ENCODE data around the gene AOPEP.
"Not testable (repeated sequence)": the region's sequence is repeated elsewhere in the genome, so short reads cannot be mapped to it uniquely, and the experiment has no call there.

AOPEP gene

DNA sequence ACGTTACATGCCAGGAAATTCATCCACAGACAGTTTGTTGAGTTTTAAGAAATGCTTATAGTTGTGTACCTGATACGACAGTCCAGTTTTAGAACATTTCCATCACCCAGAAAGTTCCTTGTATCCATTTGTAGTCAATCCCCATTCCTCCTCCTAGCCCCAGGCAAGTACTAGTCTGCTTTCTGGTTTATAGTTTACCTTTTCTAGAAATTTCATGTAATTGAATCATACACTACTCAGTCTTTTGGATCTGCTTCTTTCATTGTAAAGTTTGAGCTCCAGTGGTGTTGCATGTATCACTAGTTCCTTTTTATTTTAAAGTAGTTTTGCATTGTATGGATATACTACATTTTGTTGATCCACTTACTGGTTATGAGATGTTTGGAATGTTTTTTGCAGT lies 291.2 kb downstream of the AOPEP start:
- Mint-ChIP-seq H3K27me3 (no peaks in the 10 kb centered on the region), H3K9me3 (no peaks in the 10 kb centered on the region), H3K4me3 (no peak overlapping the region), H3K27ac (no peak overlapping the region), H3K4me1 (ENCODE audit: low read depth in 2 of 2) (peaks cover 0 to 1% of the 10 kb centered on the region in 2 donors), H3K36me3 (ENCODE audit: insufficient read depth) (peaks cover 3% of the 10 kb centered on the region)
- no peak for DNase-seq
- ATAC-seq (replicated peaks): no peak

DNA sequence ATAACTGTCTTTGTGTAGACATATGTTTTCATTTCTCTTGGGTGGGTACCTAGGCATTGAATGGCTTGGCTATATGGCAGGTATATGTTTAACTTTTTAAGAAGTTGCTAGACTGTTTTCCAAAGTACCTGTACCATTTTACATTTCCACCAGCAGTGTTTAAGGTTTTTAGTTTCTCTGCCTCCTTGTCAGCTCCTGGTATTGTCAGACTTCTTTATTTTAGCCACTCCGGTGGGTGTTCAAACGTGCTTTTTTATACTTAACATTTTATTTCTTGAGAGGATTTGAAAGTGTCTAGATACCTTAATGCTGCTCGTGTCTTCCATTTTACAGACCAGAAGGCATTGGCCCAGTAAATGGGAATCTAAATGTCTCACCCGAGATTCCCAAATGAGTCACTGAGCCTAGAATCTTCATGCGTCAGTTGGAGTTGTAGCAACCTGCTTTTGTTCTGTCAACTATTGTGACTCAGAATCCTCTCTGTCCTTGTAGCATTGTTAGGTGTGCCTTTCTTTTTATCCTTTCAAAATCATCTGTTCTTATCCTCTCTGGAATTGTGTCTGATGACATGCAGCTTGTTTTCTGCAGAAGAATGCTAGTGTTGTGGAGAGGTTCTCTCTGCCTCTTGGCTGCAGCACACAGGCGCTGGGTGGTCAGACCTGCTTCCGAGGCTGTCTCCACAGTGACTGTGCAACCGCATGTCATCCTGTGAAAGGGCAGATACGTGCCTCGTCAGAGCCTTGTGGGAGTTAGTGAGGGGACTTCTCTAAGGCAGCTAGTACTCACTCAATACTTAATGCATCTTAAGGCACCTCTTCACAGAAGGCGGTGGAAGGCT lies 291.8 kb downstream of the AOPEP start:
- H3K27ac Mint-ChIP-seq: no peak overlapping the region
- H3K4me1 Mint-ChIP-seq (ENCODE audit: low read depth in 2 of 2): peaks cover 0 to 1% of the 10 kb centered on the region in 2 donors
- peaks cover 3% of the 10 kb centered on the region for H3K36me3 Mint-ChIP-seq (ENCODE audit: insufficient read depth)
- no peak overlapping the region for H3K4me3 Mint-ChIP-seq
- H3K27me3 Mint-ChIP-seq: no peaks in the 10 kb centered on the region
- no peaks in the 10 kb centered on the region for H3K9me3 Mint-ChIP-seq
- DNase-seq: no peak
- ATAC-seq (replicated peaks): no peak

DNA sequence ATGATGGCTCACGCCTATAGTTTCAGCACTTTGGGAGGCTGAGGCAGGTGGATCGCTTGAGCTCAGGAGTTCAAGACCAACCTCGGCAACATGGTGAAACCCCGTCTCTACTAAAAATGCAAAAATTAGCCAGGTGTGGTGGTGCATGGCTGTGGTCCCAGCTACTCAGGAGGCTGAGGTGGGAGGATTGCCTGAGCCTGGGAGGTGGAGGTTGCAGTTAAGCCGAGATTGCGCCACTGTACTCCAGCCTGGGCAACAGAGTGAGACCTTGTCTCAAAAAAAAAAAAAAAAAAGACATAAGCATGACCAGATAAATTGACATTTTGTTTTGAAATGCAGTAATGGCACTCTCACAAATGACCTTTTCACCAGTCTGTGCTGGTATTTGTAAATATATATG lies 294.1 kb downstream of the AOPEP start:
- not testable (repeated sequence) for ATAC-seq (replicated peaks); H3K4me1 Mint-ChIP-seq (ENCODE audit: low read depth in 2 of 2); H3K9me3 Mint-ChIP-seq; DNase-seq; H3K27ac Mint-ChIP-seq; H3K4me3 Mint-ChIP-seq; H3K27me3 Mint-ChIP-seq; H3K36me3 Mint-ChIP-seq (ENCODE audit: insufficient read depth)

DNA sequence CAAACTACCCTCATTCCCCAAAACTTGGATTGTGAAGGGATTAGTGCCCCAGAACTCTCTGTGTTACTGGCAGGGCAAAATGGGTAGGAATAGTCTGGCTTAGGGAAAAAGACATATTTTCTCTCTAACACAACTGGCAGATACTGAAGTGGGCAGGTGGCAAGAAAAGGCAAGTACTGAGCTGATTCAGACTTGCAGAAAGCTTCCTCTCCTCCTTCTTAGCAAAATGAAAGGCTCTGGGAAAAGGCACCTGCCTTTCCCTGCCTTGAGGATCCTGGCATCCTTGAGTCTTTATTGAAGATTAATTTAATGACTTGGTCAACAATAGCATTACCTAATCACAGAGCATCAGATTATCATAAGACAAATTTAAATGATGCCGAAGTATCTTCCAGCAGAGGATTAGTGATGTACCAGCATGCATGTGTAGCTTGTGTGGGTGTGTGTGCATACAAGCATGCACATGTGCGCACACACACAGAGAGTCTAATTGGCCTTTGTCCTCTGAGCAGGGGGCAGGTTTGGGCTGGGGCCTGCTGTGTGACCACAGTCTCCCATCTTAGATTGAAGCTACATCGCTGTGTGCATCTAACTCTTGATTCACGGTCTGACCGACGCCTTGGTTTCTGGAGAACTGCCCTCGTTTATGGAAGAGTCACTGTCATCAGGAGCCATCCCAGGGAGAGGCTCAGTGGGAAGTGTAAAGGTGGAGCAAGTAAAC lies 294.8 kb downstream of the AOPEP start:
- Mint-ChIP-seq H3K27ac (no peak overlapping the region), H3K36me3 (ENCODE audit: insufficient read depth) (peaks cover 3% of the 10 kb centered on the region), H3K27me3 (no peaks in the 10 kb centered on the region), H3K4me3 (no peak overlapping the region), H3K4me1 (ENCODE audit: low read depth in 2 of 2) (peaks cover 0 to 1% of the 10 kb centered on the region in 2 donors), H3K9me3 (no peaks in the 10 kb centered on the region)
- ATAC-seq (replicated peaks) (no peak), DNase-seq (no peak)

DNA sequence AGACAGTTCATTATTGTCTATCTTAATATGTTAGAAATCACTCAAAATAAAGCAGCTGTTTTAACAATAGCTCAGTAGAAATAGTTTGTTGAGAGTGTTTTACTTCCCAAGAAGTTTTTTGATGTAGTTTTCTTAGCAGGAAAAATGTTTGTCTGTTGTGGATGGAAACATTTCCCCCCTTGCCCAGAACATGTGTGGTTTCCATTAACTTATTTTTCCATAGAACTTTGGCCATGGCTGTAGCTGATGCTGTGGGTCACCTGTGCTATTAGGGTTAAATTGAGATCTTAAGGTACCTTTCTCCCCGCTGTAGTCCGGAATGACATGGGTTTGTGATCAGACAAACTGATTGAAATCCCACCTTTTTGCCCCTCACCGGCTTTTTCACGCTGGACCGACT lies 296.2 kb downstream of the AOPEP start:
- peaks cover 3% of the 10 kb centered on the region for H3K36me3 Mint-ChIP-seq (ENCODE audit: insufficient read depth)
- ATAC-seq (replicated peaks) (no peak), DNase-seq (no peak)
- peaks cover 0 to 1% of the 10 kb centered on the region in 2 donors for H3K4me1 Mint-ChIP-seq (ENCODE audit: low read depth in 2 of 2)
- no peak overlapping the region for H3K27ac Mint-ChIP-seq
- H3K27me3 Mint-ChIP-seq: no peaks in the 10 kb centered on the region
- H3K4me3 Mint-ChIP-seq: no peak overlapping the region
- no peaks in the 10 kb centered on the region for H3K9me3 Mint-ChIP-seq

DNA sequence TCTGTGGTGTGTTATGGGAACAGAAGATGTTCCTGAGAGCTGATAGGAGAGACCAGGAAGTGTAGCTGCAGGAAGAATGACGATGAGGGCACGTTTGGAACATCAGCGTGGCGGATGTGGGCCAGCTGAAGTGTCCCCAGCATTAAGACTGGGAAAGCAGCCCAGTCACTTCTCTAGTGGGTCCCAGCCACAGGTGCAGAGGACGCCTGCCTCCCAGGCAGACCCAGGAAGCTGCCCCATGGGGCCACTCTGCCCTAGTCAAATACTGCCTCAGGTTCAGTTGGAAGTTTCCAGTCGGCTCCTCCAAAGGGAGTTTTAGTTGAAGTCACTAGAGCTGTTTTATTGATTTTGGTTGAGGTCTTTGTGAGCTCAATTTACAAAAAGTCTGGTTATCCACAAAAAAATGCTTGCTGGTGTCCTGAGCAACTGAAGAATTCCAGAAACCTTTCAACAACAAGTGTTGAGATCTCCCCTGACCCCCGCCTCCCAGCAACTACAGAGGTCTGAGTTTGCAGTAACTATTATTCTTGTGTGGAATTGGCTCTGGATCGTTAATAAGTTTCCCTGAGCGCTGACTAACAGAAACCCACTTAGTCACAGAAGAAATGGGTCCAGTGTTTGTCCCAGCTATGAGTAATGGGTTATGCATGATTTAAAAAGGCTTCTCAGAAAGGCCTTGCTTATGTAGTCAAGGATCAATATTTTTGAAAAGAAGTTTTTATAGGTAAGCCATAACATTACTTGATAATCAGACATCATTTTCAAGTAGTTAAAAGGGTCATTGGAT lies 296.9 kb downstream of the AOPEP start:
- no peak for DNase-seq
- Mint-ChIP-seq H3K27me3 (no peaks in the 10 kb centered on the region), H3K27ac (no peak overlapping the region), H3K9me3 (no peaks in the 10 kb centered on the region), H3K4me1 (ENCODE audit: low read depth in 2 of 2) (no peaks in the 10 kb centered on the region), H3K4me3 (no peak overlapping the region), H3K36me3 (ENCODE audit: insufficient read depth) (peaks cover 3% of the 10 kb centered on the region)
- no peak for ATAC-seq (replicated peaks)

DNA sequence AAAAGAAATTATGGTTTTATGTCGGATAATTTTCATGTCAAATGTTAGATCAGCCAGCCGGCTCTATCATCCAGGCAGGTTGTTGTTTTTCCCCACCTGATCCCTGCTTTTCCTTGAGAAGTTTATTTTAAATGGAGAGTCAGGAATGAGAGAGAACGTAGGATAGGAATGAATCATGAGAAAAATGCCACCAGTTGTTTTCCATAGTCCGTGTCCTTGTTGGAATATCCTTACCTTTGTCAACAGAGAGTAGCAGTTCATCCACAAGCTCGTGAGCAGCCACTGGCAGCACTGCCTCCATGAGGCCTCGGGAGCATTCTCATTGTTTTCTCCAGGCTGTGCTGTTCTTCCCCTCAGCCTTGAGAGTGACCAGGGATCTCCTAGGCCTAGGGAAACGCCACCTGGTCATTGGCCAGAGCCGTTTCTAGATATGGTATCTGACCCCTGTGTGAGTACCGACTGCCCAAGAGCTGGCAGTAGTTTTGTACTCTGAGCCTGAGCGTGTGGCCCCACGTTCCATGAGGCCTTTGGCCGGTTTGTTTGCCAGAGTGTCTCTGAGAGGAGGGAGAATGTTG lies 297.7 kb downstream of the AOPEP start:
- ATAC-seq (replicated peaks): no peak
- H3K4me1 Mint-ChIP-seq (ENCODE audit: low read depth in 2 of 2): no peaks in the 10 kb centered on the region
- H3K27ac Mint-ChIP-seq: no peak overlapping the region
- no peak for DNase-seq
- no peaks in the 10 kb centered on the region for H3K27me3 Mint-ChIP-seq
- no peaks in the 10 kb centered on the region for H3K9me3 Mint-ChIP-seq
- no peak overlapping the region for H3K4me3 Mint-ChIP-seq
- H3K36me3 Mint-ChIP-seq (ENCODE audit: insufficient read depth): peaks cover 3% of the 10 kb centered on the region

DNA sequence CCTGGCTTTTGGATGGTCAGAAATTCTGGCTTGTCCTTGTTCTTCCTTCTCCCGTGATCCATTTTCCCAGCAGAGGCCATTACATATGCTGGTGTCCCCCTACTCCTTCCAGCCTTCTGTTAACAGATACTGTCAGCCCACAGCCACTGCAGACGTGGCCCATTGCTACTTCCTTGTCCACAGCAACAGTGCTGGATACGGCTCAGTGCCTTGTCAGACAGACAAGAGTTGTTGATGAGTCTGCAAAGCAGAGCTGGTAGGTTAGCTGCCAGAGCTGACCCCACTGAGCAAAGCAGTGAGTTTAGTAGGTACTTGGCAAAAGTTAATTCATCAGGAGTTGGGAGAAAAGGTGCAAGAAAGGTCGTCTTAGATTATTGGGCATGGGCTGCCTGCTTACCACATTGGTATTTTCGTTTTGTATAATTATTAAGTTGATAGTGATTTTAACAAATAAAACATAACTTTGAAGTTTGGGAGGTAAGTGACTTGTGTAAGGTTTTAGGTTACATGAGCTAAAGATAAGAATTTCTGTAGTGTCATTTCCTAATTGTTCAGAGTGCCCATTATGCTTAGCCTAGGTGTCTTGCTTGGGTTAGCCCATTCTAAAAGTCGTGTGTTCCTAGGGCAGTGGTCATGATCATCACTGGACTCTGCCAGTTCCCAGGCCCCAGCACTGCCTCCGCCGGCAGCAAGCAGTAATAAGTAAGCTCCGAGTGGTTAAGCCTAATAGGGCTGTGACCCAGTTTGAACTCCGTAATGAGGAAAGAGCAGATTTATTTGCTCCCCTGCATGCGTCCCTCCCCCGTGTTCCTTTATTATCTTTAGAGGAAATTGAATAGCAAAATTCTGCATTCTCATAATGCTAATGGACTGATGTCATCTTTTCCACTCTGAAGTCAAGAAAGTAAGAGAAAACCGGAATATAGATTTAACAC lies 299.0 kb downstream of the AOPEP start:
- Mint-ChIP-seq H3K9me3 (no peaks in the 10 kb centered on the region), H3K36me3 (ENCODE audit: insufficient read depth) (peaks cover 3% of the 10 kb centered on the region), H3K4me1 (ENCODE audit: low read depth in 2 of 2) (no peaks in the 10 kb centered on the region), H3K27me3 (no peaks in the 10 kb centered on the region), H3K4me3 (no peak overlapping the region), H3K27ac (no peak overlapping the region)
- DNase-seq (no peak), ATAC-seq (replicated peaks) (no peak)

DNA sequence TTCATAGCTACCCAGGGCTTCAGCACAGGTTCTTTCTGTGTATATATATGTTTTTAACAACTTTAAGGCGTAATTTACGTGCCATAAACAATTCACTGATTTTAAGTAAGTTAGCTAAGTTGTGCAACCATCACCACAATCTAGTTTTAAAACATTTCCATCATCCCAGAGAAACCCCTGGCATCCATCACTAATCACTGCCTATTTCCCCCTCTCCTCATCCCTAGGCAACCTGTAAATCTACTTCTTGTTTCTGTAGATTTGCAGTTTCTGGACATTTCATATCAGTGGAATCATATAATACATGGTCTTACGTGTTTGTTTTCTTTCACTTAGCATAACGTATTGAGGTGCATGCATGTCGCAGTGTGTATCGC lies 299.6 kb downstream of the AOPEP start:
- no peak for ATAC-seq (replicated peaks)
- Mint-ChIP-seq H3K9me3 (no peaks in the 10 kb centered on the region), H3K27me3 (no peaks in the 10 kb centered on the region), H3K27ac (no peak overlapping the region), H3K36me3 (ENCODE audit: insufficient read depth) (peaks cover 3% of the 10 kb centered on the region), H3K4me1 (ENCODE audit: low read depth in 2 of 2) (no peaks in the 10 kb centered on the region), H3K4me3 (no peak overlapping the region)
- no peak for DNase-seq

DNA sequence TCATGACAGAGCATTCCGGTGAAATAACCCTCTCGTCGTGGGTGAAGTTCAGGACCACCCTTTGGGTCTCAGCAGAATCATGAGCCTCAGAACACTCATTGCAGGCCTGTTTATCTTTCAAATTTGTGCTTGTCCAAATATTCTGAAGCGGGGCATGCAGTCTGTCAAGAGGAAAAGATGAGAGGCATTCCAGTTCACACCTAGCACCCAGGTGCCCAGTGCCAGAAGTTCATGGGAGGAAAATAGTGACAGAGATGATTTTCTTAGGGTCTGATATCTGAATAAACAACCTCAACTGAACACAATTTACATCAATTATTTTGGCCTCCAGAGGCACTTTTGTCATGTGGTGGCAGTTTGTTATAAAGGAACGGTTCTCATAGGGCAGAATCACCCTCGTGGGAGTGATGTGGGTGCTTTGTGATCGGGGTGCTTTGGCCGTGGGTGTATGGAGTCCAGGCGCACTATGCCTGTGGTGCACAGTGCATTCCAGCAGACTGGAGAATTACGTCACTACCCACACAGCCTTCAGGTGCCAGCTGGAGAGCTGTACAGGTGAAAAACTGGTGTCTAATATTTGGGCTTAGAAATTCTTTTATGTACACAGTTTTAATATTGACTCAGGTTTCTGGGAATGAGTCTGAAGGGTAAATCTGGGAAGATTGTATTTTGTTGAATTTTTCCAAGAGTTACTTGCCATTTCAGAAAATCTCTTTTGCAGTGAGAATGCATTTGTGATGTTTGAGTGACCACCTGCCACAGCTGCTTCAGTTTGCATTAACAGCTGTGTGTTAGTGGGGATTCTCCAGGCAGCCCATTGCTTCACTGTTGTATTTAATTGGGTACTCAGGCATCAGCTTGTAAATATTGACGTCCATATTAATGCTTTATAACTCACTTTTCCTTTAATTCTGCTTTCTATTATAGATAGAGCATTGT lies 301.7 kb downstream of the AOPEP start:
- no peak for DNase-seq
- Mint-ChIP-seq H3K27ac (no peak overlapping the region), H3K9me3 (no peaks in the 10 kb centered on the region), H3K27me3 (no peaks in the 10 kb centered on the region), H3K36me3 (ENCODE audit: insufficient read depth) (peaks cover 3% of the 10 kb centered on the region), H3K4me3 (no peak overlapping the region), H3K4me1 (ENCODE audit: low read depth in 2 of 2) (no peaks in the 10 kb centered on the region)
- no peak for ATAC-seq (replicated peaks)

DNA sequence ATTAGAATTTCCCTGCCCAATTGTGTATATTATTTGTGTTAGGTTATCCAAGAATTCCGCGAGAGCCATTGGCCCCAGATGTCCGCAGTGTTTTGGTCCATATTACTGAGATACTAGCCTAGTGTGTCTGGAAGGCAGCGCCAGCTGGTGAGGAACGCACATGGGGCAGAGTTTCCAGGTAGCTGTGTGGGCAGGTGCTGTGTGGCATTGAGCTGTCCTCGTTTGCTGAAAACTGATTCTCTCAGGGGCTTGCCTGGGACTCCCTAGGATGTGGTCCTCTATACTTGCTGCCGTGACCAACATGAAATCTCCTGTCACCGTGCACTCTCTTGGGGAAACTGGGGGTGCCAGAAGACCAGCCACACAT lies 302.3 kb downstream of the AOPEP start:
- Mint-ChIP-seq H3K4me3 (no peak overlapping the region), H3K4me1 (ENCODE audit: low read depth in 2 of 2) (no peaks in the 10 kb centered on the region), H3K27me3 (no peaks in the 10 kb centered on the region), H3K9me3 (no peaks in the 10 kb centered on the region), H3K36me3 (ENCODE audit: insufficient read depth) (peaks cover 3% of the 10 kb centered on the region), H3K27ac (no peak overlapping the region)
- ATAC-seq (replicated peaks): no peak
- no peak for DNase-seq

DNA sequence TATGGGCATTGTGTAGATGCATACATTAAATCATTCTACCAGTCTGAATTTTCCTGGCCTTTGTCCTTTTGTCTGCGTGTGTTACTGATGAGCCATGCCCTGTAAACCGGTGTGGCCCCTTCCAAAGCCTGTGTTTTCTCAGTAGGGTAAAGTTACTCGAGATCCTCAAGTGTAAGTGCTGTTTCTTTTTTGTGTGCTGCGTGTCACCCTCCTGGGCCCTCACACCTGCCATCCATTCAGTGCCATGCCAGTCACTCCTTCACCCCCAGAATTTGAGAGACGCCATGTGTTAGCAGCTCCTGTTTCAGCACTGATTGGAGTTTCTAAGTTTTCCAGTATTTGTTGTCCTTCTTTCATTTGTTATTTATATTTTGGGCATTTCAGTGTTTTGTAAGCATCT lies 302.8 kb downstream of the AOPEP start:
- H3K9me3 Mint-ChIP-seq: no peaks in the 10 kb centered on the region
- peaks cover 3% of the 10 kb centered on the region for H3K36me3 Mint-ChIP-seq (ENCODE audit: insufficient read depth)
- H3K27ac Mint-ChIP-seq: no peak overlapping the region
- no peaks in the 10 kb centered on the region for H3K4me1 Mint-ChIP-seq (ENCODE audit: low read depth in 2 of 2)
- DNase-seq (no peak), ATAC-seq (replicated peaks) (no peak)
- H3K4me3 Mint-ChIP-seq: no peak overlapping the region
- H3K27me3 Mint-ChIP-seq: no peaks in the 10 kb centered on the region

Measured in effector memory CD8-positive, alpha-beta T cell (primary cell).